ENCODE results near the gene NIN.

The NIN gene

GRCh38 chr14:50839048-50839447 lies 8.1 kb upstream of the NIN start:
- peak; percentile 69 for DNase-seq

- no peak for DNase-seq
Measured at GRCh38 chr14:50837850-50838470, 7.0 kb upstream of the NIN start.

GRCh38 chr14:50837271-50837670 lies 6.3 kb upstream of the NIN start:
- DNase-seq, result no peak

GRCh38 chr14:50836515-50836914 lies 5.6 kb upstream of the NIN start:
- no peak for DNase-seq

- DNase-seq, result peak; percentile 30
Measured at GRCh38 chr14:50835280-50835679, 4.3 kb upstream of the NIN start.

GRCh38 chr14:50834802-50835276 lies 3.9 kb upstream of the NIN start:
- DNase-seq, result no peak

GRCh38 chr14:50832935-50833630 lies 2.1 kb upstream of the NIN start:
- no peak for DNase-seq

- no peak for DNase-seq
Measured at GRCh38 chr14:50831726-50832168, 785 bp upstream of the NIN start.

GRCh38 chr14:50830044-50830931 lies 674 bp downstream of the NIN start:
- no peak for DNase-seq

GRCh38 chr14:50829489-50830043 lies 1.4 kb downstream of the NIN start:
- DNase-seq, result no peak

GRCh38 chr14:50828721-50829488 lies 2.1 kb downstream of the NIN start:
- no peak for DNase-seq

GRCh38 chr14:50826681-50827080 lies 4.3 kb downstream of the NIN start:
- no peak for DNase-seq

GRCh38 chr14:50825307-50825706 lies 5.7 kb downstream of the NIN start:
- no peak for DNase-seq

GRCh38 chr14:50823762-50824636 lies 7.0 kb downstream of the NIN start:
- DNase-seq, result no peak

GRCh38 chr14:50823051-50823761 lies 7.8 kb downstream of the NIN start:
- no peak for DNase-seq

GRCh38 chr14:50822501-50823042 lies 8.4 kb downstream of the NIN start:
- DNase-seq, result no peak

GRCh38 chr14:50821510-50822464 lies 9.2 kb downstream of the NIN start:
- no peak for DNase-seq

GRCh38 chr14:50820786-50821509 lies 10.0 kb downstream of the NIN start:
- no peak for DNase-seq

All from NCI-H226 (cell line).